SK-N-MC (cell line): Measurements from ENCODE around the gene LRRC3.
A peak's percentile ranks its signal among the peaks of the same experiment; 100 is the strongest.
"Not testable (repeated sequence)": the region's sequence is repeated elsewhere in the genome, so short reads cannot be mapped to it uniquely, and the experiment has no call there.

Experiments used
- DNase-seq: peaks from one replicate; pipeline ENCODE4 v3.0.0-alpha.2; 2011; ENCODE audit warnings: low read depth, low spot score
- H3K27ac ChIP-seq: fragments of 200-600 bp; sonication (generic); 2 replicates; pipeline ENCODE4 v1.5.1; 2016; ENCODE audit warnings: mixed run types
- H3K36me3 ChIP-seq: fragments of 200-600 bp; sonication (generic); 2 replicates; pipeline ENCODE4 v1.6.1; 2017; ENCODE audit warnings: antibody characterized with exemption, low read length, mixed read lengths; ENCODE audit not compliant: insufficient read depth
- H3K4me3 ChIP-seq: fragments of 200-600 bp; sonication (generic); 2 replicates; pipeline ENCODE4 v1.5.1; 2016
- H3K9ac ChIP-seq: fragments of 200-600 bp; sonication (generic); 2 replicates; pipeline ENCODE4 v1.8.0; 2017; ENCODE audit warnings: mixed run types, mixed read lengths; ENCODE audit not compliant: insufficient read length
- H3K9me3 ChIP-seq: fragments of 200-600 bp; sonication (generic); 2 replicates; pipeline ENCODE4 v1.6.1; 2017; ENCODE audit warnings: low read depth, mild to moderate bottlenecking, antibody characterized with exemption, low read length, moderate library complexity, mixed read lengths
- EZH2 ChIP-seq: fragments of 200-600 bp; sonication (generic); IDR thresholded peaks from one replicate; pipeline ENCODE4 v1.6.1; 2017; ENCODE audit warnings: antibody characterized with exemption
- FOXP2 ChIP-seq: optimal IDR thresholded peaks from 2 replicates; pipeline ENCODE3; 2011; ENCODE audit warnings: mild to moderate bottlenecking, moderate library complexity; ENCODE audit not compliant: insufficient read depth; ENCODE audit errors: extremely low read length, control extremely low read depth
- POLR2AphosphoS5 ChIP-seq: IDR thresholded peaks from 2 replicates; pipeline ENCODE4 v1.6.1; 2012; ENCODE audit warnings: mild to moderate bottlenecking, low read depth, low read length, borderline replicate concordance

Gene LRRC3

DNA sequence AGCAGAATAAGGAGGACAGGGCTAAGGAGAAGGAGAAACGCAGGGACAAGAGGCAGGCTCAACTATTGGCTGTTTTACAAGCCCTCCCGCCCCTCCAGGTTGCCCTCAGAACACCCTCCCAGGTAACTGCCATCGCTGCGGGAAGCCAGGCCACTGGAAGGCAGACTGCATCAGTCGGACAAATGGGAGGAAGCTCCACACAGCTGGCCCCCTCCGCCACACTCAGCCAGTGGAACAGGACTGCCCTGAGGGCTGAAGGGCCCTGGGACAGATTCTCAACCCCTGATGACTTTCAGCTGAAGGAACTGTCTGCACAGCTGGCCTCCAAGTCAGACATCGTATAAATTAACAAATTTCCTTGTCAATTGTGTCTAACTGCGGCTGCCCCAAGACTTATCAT, 21.8 kb downstream of the LRRC3 start:
- Histone ChIP-seq H3K9ac (no peak overlapping the region), H3K9me3 (no peaks in the 10 kb centered on the region), H3K36me3 (no peaks in the 10 kb centered on the region), H3K4me3 (no peak overlapping the region), H3K27ac (no peak overlapping the region)
- TF ChIP-seq EZH2: no peak
- TF ChIP-seq FOXP2: no peak
- TF ChIP-seq POLR2AphosphoS5: no peak
- DNase-seq: no peak

DNA sequence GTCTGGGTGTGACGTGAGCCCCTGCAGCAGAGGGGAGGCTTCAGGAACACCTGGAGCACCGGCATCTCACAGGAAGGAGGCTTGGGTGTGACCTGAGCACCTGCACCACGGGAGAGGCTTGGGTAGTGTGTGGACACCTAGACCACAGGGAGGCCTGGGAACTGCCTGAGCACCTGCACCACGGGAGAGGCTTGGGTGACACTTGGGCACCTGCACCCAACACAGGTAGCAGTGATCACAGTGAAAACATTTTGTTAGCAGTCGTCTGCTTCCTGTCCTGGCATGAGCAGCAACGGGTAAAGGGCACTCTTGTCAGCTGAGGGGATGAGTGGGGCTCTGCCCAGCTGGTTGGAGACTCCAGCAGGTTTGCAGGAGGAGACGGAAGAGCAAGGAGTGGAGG, 22.4 kb downstream of the LRRC3 start:
- Histone ChIP-seq H3K9me3 (no peaks in the 10 kb centered on the region), H3K4me3 (no peak overlapping the region), H3K36me3 (no peaks in the 10 kb centered on the region), H3K9ac (no peak overlapping the region), H3K27ac (no peak overlapping the region)
- no peak for DNase-seq
- TF ChIP-seq POLR2AphosphoS5 (no peak), EZH2 (no peak), FOXP2 (no peak)

GRCh38 chr21:44478124-44478800, 23.0 kb downstream of the LRRC3 start:
- TF ChIP-seq FOXP2 (no peak), POLR2AphosphoS5 (no peak), EZH2 (no peak)
- no peaks in the 10 kb centered on the region for H3K36me3 ChIP-seq
- H3K27ac ChIP-seq: no peak overlapping the region
- H3K9ac ChIP-seq: no peak overlapping the region
- H3K9me3 ChIP-seq: no peaks in the 10 kb centered on the region
- no peak for DNase-seq
- H3K4me3 ChIP-seq: no peak overlapping the region

DNA sequence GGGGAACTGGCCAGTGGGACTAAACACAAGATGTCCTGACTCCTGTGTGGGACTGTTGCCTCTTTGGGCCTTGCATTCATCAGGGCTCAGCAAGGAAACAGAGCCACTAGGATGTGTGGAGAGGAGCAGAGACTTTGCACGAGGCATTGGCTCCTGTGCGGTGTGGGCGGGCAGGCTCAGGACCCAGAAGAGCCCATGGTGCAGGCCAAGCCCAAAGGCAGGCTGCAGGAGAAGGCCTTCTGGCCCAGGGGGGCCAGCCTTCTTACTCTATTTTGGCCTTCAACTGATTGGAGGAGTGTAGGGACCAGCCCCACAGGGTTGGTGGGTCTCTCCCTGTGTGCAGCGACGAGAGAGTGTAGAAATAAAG, 23.5 kb downstream of the LRRC3 start:
- TF ChIP-seq FOXP2 (no peak), POLR2AphosphoS5 (no peak), EZH2 (no peak)
- Histone ChIP-seq H3K9me3 (no peaks in the 10 kb centered on the region), H3K27ac (no peak overlapping the region), H3K9ac (no peak overlapping the region), H3K36me3 (no peaks in the 10 kb centered on the region), H3K4me3 (no peak overlapping the region)
- DNase-seq: no peak

- DNase-seq, H3K4me3 ChIP-seq, H3K36me3 ChIP-seq, H3K27ac ChIP-seq, H3K9me3 ChIP-seq, H3K9ac ChIP-seq: not testable (repeated sequence)
Measured at GRCh38 chr21:44479556-44480199, 24.4 kb downstream of the LRRC3 start.

DNA sequence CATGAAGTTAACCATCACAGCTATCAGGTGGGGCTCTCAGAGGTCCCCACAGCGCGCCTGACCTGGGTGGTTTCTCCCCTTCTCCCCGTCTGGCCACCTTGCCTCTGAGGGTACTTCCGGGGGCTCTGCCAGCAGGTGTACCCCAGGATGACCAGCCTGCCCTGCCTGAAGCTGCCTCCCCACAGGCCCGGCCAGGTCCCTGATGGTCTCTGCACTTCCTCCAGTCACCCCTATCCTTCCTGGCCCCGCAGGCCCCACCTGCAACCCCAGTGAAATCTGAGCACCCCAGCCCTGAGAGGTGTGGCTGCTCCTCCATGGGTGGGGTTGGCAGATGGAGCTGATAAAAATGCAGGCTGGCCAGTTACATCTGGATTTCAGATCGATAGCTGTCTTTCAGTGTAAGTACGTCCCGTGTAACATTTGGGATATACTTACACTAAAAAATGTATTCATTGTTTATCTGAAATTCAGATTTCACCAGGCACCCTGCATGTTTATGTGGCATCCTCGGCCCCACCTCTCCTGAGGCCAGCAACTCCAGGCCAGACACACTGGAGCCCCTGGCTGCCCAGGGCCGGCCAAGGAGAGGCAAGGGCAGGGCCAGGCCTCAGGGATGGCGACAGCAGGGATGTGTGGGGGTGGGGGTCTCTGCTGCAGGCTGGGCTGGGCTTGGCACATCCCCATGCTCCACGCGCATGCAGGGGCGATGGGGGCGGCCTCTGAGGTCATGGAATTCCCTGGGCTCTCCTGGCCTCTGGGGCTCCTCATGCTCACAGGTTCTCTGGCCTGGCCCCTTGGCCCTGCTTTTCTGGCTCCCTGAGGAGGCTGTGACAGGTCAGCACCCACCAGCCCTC, 25.1 kb downstream of the LRRC3 start:
- Histone ChIP-seq H3K9me3 (no peaks in the 10 kb centered on the region), H3K27ac (no peak overlapping the region), H3K4me3 (no peak overlapping the region), H3K36me3 (no peaks in the 10 kb centered on the region), H3K9ac (no peak overlapping the region)
- DNase-seq: no peak
- no peak for TF ChIP-seq EZH2
- no peak for TF ChIP-seq FOXP2
- TF ChIP-seq POLR2AphosphoS5: no peak

- Histone ChIP-seq H3K27ac (peak overlapping the region; percentile 19; the same call in 1 of the 2 replicates), H3K4me3 (no peak overlapping the region), H3K36me3 (no peaks in the 10 kb centered on the region), H3K9me3 (no peaks in the 10 kb centered on the region), H3K9ac (no peak overlapping the region)
- DNase-seq: no peak
- TF ChIP-seq EZH2: no peak
- TF ChIP-seq POLR2AphosphoS5: no peak
- TF ChIP-seq FOXP2: no peak
Measured at GRCh38 chr21:44482581-44483287, 27.4 kb downstream of the LRRC3 start.
